ENCODE results near the gene UTP11.

UTP11 gene

DNA sequence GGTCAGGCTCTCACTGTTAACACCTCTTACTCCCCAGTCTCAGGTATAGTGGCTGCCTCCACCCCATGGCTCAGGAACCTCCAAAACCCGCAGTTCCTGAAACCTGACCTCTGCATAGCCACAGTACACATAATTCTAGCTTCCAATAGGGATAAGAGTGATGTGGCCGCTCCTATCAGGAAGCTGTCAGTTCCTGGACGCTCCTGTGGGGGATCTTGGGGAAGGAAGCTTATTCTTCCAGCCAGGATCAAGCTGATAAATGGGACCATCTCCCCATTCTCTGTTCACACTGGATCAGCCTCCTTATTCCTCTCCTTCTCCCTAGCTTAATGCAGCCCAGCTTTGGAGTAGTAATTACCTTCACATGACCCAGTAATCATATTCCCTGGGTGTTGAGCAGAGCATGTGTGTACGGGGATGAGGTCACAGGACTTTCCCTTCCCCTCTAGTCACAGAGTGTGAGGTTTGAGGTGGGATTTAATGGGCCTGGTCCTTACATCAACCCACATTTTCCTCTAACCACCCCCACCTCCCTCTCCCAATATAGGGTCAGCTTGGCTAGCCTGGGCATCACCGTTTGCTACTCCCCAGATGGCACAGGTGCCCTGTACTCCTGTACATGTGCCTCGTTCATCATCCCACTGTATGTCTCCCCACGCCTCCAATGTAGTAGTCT lies 41.0 kb downstream of the UTP11 start:
- ChIA-PET CTCF (interaction anchor here (1.4 kb wide), 1 partner anchor 19 kb away, joined by 5 read pairs; no protein-coding TSS in a partner anchor), POLR2A (no interaction called here)
- peaks cover 0 to 46% (median 6%) of the 10 kb centered on the region in 5 experiments for H3K27me3 ChIP-seq (replicated peaks in 2 of 5; ENCODE audit: control insufficient read depth in 4 of 5, insufficient read depth in 5 of 5, low read length in 4 of 5)

DNA sequence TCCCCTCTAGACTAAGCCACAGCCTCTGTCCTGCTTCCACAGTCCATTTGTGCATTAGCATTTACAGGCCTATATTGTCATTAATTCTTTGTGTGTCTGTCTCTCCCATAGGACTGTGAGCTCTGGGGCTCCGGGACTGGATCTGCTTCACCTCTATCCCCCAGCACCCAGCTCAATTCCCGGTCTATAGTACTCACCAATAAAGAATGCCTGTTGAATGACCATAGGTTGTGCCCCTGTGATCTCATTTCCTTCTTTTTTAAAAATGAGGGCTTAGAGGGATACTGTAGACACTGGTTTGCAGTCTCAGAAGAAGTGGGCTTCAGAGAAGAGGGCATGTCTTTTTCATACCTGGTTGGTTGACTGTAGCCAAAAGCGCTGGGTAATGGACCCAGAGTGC lies 42.9 kb downstream of the UTP11 start:
- H3K9me3 ChIP-seq (ENCODE audit: control extremely low read depth in 1 of 5, control insufficient read depth in 4 of 5, insufficient read depth in 2 of 5, low read depth in 1 of 5, low read length in 4 of 5), result no peaks in the 10 kb centered on the region
- H3K4me1 ChIP-seq (ENCODE audit: control extremely low read depth in 1 of 4, control insufficient read depth in 4 of 4, insufficient read depth in 4 of 4, low read length in 3 of 4), result peaks cover 0 to 8% (median 3%) of the 10 kb centered on the region in 4 experiments
- peaks cover 0 to 41% (median 1%) of the 10 kb centered on the region in 5 experiments for H3K27me3 ChIP-seq (replicated peaks in 2 of 5; ENCODE audit: control insufficient read depth in 4 of 5, insufficient read depth in 5 of 5, low read length in 4 of 5)
- 90% methylated on average over 3 of the region's 3 CpGs for WGBS (ENCODE audit: insufficient coverage)
- no peak overlapping the region for H3K27ac ChIP-seq (ENCODE audit: insufficient read depth in 1 of 2, low read depth in 1 of 2, low read length in 2 of 2, poor library complexity in 1 of 2, severe bottlenecking in 2 of 2)
- POLR2A ChIA-PET, result no interaction called here
- DNase-seq, result no peak
- H3K4me3 ChIP-seq (ENCODE audit: control insufficient read depth in 1 of 7, extremely low read depth in 1 of 7, insufficient read depth in 4 of 7, low read depth in 2 of 7, low read length in 6 of 7), result no peak overlapping the region
- CTCF ChIA-PET, result interaction anchor here (3.0 kb wide), 1 partner anchor 8 kb away, joined by 10 read pairs; the partner anchor contains the start of gene POU3F1
- no peaks in the 10 kb centered on the region for H3K36me3 ChIP-seq (ENCODE audit: control insufficient read depth in 4 of 4, insufficient read depth in 4 of 4, low read length in 3 of 4)

More for the DNA sequence above, 41.0 kb downstream of the UTP11 start:
- 35% methylated on average over 2 of the region's 7 CpGs for WGBS (ENCODE audit: insufficient coverage)
- peaks cover 0 to 8% (median 3%) of the 10 kb centered on the region in 4 experiments for H3K4me1 ChIP-seq (ENCODE audit: control extremely low read depth in 1 of 4, control insufficient read depth in 4 of 4, insufficient read depth in 4 of 4, low read length in 3 of 4)
- H3K27ac ChIP-seq (ENCODE audit: insufficient read depth in 1 of 2, low read depth in 1 of 2, low read length in 2 of 2, poor library complexity in 1 of 2, severe bottlenecking in 2 of 2), result no peak overlapping the region
- no peak for DNase-seq
- no peaks in the 10 kb centered on the region for H3K36me3 ChIP-seq (ENCODE audit: control insufficient read depth in 4 of 4, insufficient read depth in 4 of 4, low read length in 3 of 4)
- no peaks in the 10 kb centered on the region for H3K9me3 ChIP-seq (ENCODE audit: control extremely low read depth in 1 of 5, control insufficient read depth in 4 of 5, insufficient read depth in 2 of 5, low read depth in 1 of 5, low read length in 4 of 5)
- no peak overlapping the region for H3K4me3 ChIP-seq (ENCODE audit: control insufficient read depth in 1 of 7, extremely low read depth in 1 of 7, insufficient read depth in 4 of 7, low read depth in 2 of 7, low read length in 6 of 7)

DNA sequence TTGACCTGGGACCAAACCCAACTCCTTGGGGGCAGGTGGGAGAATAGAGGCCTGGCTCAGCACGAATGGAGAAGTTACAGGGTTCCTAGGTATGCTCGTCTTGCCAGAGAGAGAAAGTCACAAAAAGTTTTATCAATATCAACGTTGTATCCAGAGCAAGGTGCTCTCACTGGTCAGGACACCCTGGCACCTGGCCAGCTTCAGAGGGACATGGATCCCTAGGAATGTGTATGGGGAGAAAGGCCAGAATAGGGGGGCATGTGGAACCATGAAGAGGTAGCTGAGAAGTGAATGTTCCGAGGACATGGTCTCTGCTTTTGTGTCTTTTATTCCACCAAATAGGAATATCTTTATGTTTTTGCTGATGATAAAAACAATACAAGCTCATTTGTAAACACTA lies 43.4 kb downstream of the UTP11 start:
- peaks cover 0 to 38% (median 1%) of the 10 kb centered on the region in 5 experiments for H3K27me3 ChIP-seq (replicated peaks in 2 of 5; ENCODE audit: control insufficient read depth in 4 of 5, insufficient read depth in 5 of 5, low read length in 4 of 5)
- 83% methylated on average over 3 of the region's 4 CpGs for WGBS (ENCODE audit: insufficient coverage)
- ChIA-PET POLR2A (no interaction called here), CTCF (interaction anchor here (1.5 to 3.0 kb wide), 2 partner anchors 8 to 16 kb away, joined by 5 to 10 read pairs; partner anchors contain the start of gene POU3F1)
- DNase-seq, result no peak
- peaks cover 0 to 8% (median 3%) of the 10 kb centered on the region in 4 experiments for H3K4me1 ChIP-seq (ENCODE audit: control extremely low read depth in 1 of 4, control insufficient read depth in 4 of 4, insufficient read depth in 4 of 4, low read length in 3 of 4)
- no peak overlapping the region for H3K4me3 ChIP-seq (ENCODE audit: control insufficient read depth in 1 of 7, extremely low read depth in 1 of 7, insufficient read depth in 4 of 7, low read depth in 2 of 7, low read length in 6 of 7)
- H3K9me3 ChIP-seq (ENCODE audit: control extremely low read depth in 1 of 5, control insufficient read depth in 4 of 5, insufficient read depth in 2 of 5, low read depth in 1 of 5, low read length in 4 of 5), result no peaks in the 10 kb centered on the region
- H3K36me3 ChIP-seq (ENCODE audit: control insufficient read depth in 4 of 4, insufficient read depth in 4 of 4, low read length in 3 of 4), result no peaks in the 10 kb centered on the region
- H3K27ac ChIP-seq (ENCODE audit: insufficient read depth in 1 of 2, low read depth in 1 of 2, low read length in 2 of 2, poor library complexity in 1 of 2, severe bottlenecking in 2 of 2), result no peak overlapping the region

DNA sequence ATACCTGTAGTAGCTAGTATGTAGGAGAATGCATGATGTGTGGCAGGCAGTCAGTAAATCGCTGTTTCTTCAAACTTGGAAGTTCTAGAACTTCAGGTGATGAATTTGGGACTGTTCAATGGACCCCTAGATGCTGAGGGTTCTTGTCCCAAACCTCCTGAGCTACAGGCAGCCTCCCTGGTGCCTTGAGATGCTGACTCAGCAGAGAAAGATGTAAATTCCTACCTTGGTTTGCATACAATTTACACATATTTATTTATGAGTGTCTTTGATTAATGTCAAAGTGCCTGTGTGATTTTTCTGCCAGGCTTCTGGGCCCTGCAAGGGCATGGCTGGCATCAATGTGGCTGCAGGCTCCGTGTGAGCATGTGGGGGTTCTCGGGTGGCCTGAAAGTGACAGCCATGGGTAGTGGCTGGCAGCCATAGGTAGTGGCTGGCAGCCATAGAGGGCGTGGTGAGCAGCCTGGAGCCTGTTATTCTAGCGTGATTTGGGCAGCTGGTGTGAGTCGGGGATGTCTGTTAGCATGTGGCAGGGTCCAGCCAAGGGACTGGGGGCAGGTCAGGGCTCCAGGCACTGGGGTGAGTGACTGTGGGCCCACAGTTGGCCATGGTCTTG lies 47.2 kb downstream of the UTP11 start:
- H3K4me3 ChIP-seq (ENCODE audit: control insufficient read depth in 1 of 7, extremely low read depth in 1 of 7, insufficient read depth in 4 of 7, low read depth in 2 of 7, low read length in 6 of 7), result no peak overlapping the region
- WGBS (ENCODE audit: insufficient coverage), result 90% methylated on average over 5 of the region's 6 CpGs
- H3K27me3 ChIP-seq (replicated peaks in 2 of 5; ENCODE audit: control insufficient read depth in 4 of 5, insufficient read depth in 5 of 5, low read length in 4 of 5), result peaks cover 0 to 26% (median 0%) of the 10 kb centered on the region in 5 experiments
- DNase-seq, result no peak
- no peaks in the 10 kb centered on the region for H3K9me3 ChIP-seq (ENCODE audit: control extremely low read depth in 1 of 5, control insufficient read depth in 4 of 5, insufficient read depth in 2 of 5, low read depth in 1 of 5, low read length in 4 of 5)
- no peaks in the 10 kb centered on the region for H3K36me3 ChIP-seq (ENCODE audit: control insufficient read depth in 4 of 4, insufficient read depth in 4 of 4, low read length in 3 of 4)
- no peaks in the 10 kb centered on the region for H3K4me1 ChIP-seq (ENCODE audit: control extremely low read depth in 1 of 4, control insufficient read depth in 4 of 4, insufficient read depth in 4 of 4, low read length in 3 of 4)
- H3K27ac ChIP-seq (ENCODE audit: insufficient read depth in 1 of 2, low read depth in 1 of 2, low read length in 2 of 2, poor library complexity in 1 of 2, severe bottlenecking in 2 of 2), result no peak overlapping the region
- POLR2A ChIA-PET, result no interaction called here
- CTCF ChIA-PET, result interaction anchor here (1.0 kb wide), 1 partner anchor 8 kb away, joined by 4 read pairs; no protein-coding TSS in a partner anchor

DNA sequence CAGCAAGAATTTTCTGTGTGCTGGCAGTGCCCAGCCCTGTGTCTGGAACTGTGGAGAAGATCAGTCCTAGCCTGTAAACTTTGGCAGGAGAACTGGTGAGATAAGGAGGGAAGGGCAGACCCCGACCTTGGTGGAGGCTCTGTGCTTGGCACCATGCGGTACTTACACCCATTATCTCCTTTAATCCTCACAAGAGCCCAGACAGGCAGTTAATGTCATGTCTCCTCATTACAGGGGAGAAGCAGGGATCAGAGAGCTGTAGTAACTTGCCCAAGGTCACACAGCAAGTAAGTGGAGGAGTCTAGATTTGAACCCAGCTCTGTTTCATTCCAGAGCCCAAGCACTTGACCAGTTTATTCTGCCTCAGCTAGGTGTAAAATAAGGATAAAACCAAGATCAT lies 48.0 kb downstream of the UTP11 start:
- WGBS (ENCODE audit: insufficient coverage), result no CpG with 5 or more reads among the region's 2 CpGs
- Histone ChIP-seq H3K4me3 (ENCODE audit: control insufficient read depth in 1 of 7, extremely low read depth in 1 of 7, insufficient read depth in 4 of 7, low read depth in 2 of 7, low read length in 6 of 7) (no peak overlapping the region), H3K27me3 (replicated peaks in 2 of 5; ENCODE audit: control insufficient read depth in 4 of 5, insufficient read depth in 5 of 5, low read length in 4 of 5) (peaks cover 0 to 23% (median 0%) of the 10 kb centered on the region in 5 experiments), H3K4me1 (ENCODE audit: control extremely low read depth in 1 of 4, control insufficient read depth in 4 of 4, insufficient read depth in 4 of 4, low read length in 3 of 4) (no peaks in the 10 kb centered on the region), H3K27ac (ENCODE audit: insufficient read depth in 1 of 2, low read depth in 1 of 2, low read length in 2 of 2, poor library complexity in 1 of 2, severe bottlenecking in 2 of 2) (no peak overlapping the region), H3K36me3 (ENCODE audit: control insufficient read depth in 4 of 4, insufficient read depth in 4 of 4, low read length in 3 of 4) (no peaks in the 10 kb centered on the region), H3K9me3 (ENCODE audit: control extremely low read depth in 1 of 5, control insufficient read depth in 4 of 5, insufficient read depth in 2 of 5, low read depth in 1 of 5, low read length in 4 of 5) (no peaks in the 10 kb centered on the region)
- no peak for DNase-seq
- ChIA-PET POLR2A (no interaction called here), CTCF (interaction anchor here (1.6 kb wide), 1 partner anchor 13 kb away, joined by 6 read pairs; no protein-coding TSS in a partner anchor)

DNA sequence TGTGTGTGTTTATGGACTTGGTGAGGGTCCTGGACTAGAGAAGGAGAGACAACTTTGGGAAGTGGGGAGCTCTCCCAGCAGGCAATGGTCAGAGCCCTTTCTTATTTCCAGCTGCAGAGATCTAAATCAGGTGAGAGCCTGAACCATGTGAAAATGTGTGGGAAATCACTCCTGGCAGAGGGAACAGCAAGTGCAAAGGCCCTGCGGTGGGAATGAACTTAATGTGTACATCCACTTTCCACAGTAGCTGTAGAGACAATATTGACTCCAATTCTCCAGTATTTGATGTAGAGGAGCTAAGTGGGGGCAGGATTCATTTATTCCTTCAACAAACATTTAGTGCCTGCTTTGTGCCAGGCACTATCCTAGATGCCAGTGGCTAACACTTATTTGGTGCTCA lies 48.8 kb downstream of the UTP11 start:
- no peaks in the 10 kb centered on the region for H3K36me3 ChIP-seq (ENCODE audit: control insufficient read depth in 4 of 4, insufficient read depth in 4 of 4, low read length in 3 of 4)
- peaks cover 0 to 23% (median 0%) of the 10 kb centered on the region in 5 experiments for H3K27me3 ChIP-seq (replicated peaks in 2 of 5; ENCODE audit: control insufficient read depth in 4 of 5, insufficient read depth in 5 of 5, low read length in 4 of 5)
- ChIA-PET CTCF (interaction anchor here (1.6 kb wide), 1 partner anchor 12 kb away, joined by 6 read pairs; no protein-coding TSS in a partner anchor), POLR2A (no interaction called here)
- no peaks in the 10 kb centered on the region for H3K9me3 ChIP-seq (ENCODE audit: control extremely low read depth in 1 of 5, control insufficient read depth in 4 of 5, insufficient read depth in 2 of 5, low read depth in 1 of 5, low read length in 4 of 5)
- no peak for DNase-seq
- no peak overlapping the region for H3K4me3 ChIP-seq (ENCODE audit: control insufficient read depth in 1 of 7, extremely low read depth in 1 of 7, insufficient read depth in 4 of 7, low read depth in 2 of 7, low read length in 6 of 7)
- no peak overlapping the region for H3K27ac ChIP-seq (ENCODE audit: insufficient read depth in 1 of 2, low read depth in 1 of 2, low read length in 2 of 2, poor library complexity in 1 of 2, severe bottlenecking in 2 of 2)
- no peaks in the 10 kb centered on the region for H3K4me1 ChIP-seq (ENCODE audit: control extremely low read depth in 1 of 4, control insufficient read depth in 4 of 4, insufficient read depth in 4 of 4, low read length in 3 of 4)
- no CpG with 5 or more reads among the region's 1 CpG for WGBS (ENCODE audit: insufficient coverage)

DNA sequence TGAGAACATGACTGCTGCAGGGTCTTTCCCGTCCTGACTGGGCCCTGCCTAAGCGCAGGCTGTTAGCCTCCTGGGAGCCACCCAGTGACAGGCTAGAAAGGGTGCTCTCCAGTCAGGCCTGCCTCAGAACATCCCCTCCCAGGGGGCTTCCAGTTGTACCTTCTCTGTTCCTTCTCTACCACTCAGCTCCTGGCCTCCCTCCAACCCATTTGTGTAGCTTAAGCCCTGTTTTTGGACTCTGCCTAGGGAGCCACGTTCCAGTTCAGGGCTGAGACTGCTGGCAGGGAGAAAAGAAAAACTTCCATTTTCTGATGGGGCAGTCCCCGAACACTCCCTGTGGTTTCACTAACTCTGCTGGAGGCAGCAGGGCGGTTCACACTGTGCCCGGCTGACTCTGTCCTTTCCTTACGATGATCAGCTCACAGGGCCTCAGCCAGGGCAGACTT lies 49.4 kb downstream of the UTP11 start:
- Histone ChIP-seq H3K27ac (ENCODE audit: insufficient read depth in 1 of 2, low read depth in 1 of 2, low read length in 2 of 2, poor library complexity in 1 of 2, severe bottlenecking in 2 of 2) (no peak overlapping the region), H3K4me3 (ENCODE audit: control insufficient read depth in 1 of 7, extremely low read depth in 1 of 7, insufficient read depth in 4 of 7, low read depth in 2 of 7, low read length in 6 of 7) (no peak overlapping the region), H3K27me3 (replicated peaks in 2 of 5; ENCODE audit: control insufficient read depth in 4 of 5, insufficient read depth in 5 of 5, low read length in 4 of 5) (peaks cover 0 to 22% (median 0%) of the 10 kb centered on the region in 5 experiments), H3K4me1 (ENCODE audit: control extremely low read depth in 1 of 4, control insufficient read depth in 4 of 4, insufficient read depth in 4 of 4, low read length in 3 of 4) (no peaks in the 10 kb centered on the region), H3K9me3 (ENCODE audit: control extremely low read depth in 1 of 5, control insufficient read depth in 4 of 5, insufficient read depth in 2 of 5, low read depth in 1 of 5, low read length in 4 of 5) (no peaks in the 10 kb centered on the region), H3K36me3 (ENCODE audit: control insufficient read depth in 4 of 4, insufficient read depth in 4 of 4, low read length in 3 of 4) (no peaks in the 10 kb centered on the region)
- CTCF ChIA-PET, result interaction anchor here (1.6 kb wide), 1 partner anchor 11 kb away, joined by 6 read pairs; no protein-coding TSS in a partner anchor
- WGBS (ENCODE audit: insufficient coverage), result 89% methylated on average over 7 of the region's 7 CpGs
- POLR2A ChIA-PET, result no interaction called here
- DNase-seq, result no peak
